Activated naive CD4-positive, alpha-beta T cell treated with anti-CD3 and anti-CD28 coated beads, Interleukin-2, amount 10 ng/mL, durations not matched to agents 7 days and 5 days (primary cell): ENCODE results near the gene RANBP17.

Experiments used
- CTCF ChIA-PET: fragments of 350-600 bp; sonication (Branson Sonifier 250); formaldehyde crosslinking; loops from one replicate; lab custom pipeline; 2021; ENCODE audit warnings: antibody characterized with exemption; lab: Charles Lee
- DNase-seq: peaks from one replicate; pipeline ENCODE4 v3.0.0-alpha.2; 2020
- H3K27ac Mint-ChIP-seq: one replicate; pipeline ENCODE4 v1.8.0; 2021; ENCODE audit warnings: mild to moderate bottlenecking, moderate library complexity, mixed read lengths
- H3K27me3 Mint-ChIP-seq: one replicate; pipeline ENCODE4 v1.8.0; 2021; ENCODE audit warnings: mild to moderate bottlenecking, mixed read lengths
- H3K36me3 Mint-ChIP-seq: one replicate; pipeline ENCODE4 v1.8.0; 2021; ENCODE audit warnings: mixed read lengths
- H3K4me1 Mint-ChIP-seq: one replicate; pipeline ENCODE4 v1.8.0; 2021; ENCODE audit warnings: mixed read lengths
- H3K4me3 Mint-ChIP-seq: one replicate; pipeline ENCODE4 v1.8.0; 2021; ENCODE audit warnings: mild to moderate bottlenecking, moderate library complexity, mixed read lengths
- H3K9me3 Mint-ChIP-seq: one replicate; pipeline ENCODE4 v1.8.0; 2021; ENCODE audit warnings: mixed read lengths

Gene RANBP17

GRCh38 chr5:171201310-171201709 is 339.5 kb downstream of the RANBP17 start:
- H3K4me3 Mint-ChIP-seq = no peak overlapping the region
- no peaks in the 10 kb centered on the region for H3K36me3 Mint-ChIP-seq
- no peaks in the 10 kb centered on the region for H3K4me1 Mint-ChIP-seq
- H3K27me3 Mint-ChIP-seq = peaks cover 4% of the 10 kb centered on the region
- CTCF ChIA-PET = no interaction called here
- H3K27ac Mint-ChIP-seq = no peak overlapping the region
- H3K9me3 Mint-ChIP-seq = no peaks in the 10 kb centered on the region
- no peak for DNase-seq

DNA sequence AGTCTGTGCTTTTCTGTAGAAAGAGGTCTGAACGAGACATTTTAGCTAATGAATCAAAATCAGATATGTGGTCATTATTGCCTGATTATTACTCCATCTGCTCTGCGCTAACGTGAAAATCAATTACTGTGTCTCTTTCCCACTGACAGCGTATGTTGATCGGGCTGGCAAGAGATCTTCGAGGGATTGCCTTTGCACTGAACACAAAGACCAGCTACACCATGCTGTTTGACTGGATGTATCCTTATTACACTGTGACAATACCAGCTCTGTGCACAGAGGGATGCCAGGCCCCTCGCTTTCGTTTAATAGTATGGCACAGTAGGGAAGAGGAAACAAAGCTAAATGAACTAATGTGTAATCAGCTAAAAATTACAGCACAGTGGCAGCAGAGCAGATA is 343.6 kb downstream of the RANBP17 start:
- CTCF ChIA-PET = interaction anchor here (0.7 to 1.9 kb wide), 5 partner anchors 10 to 139 kb away, joined by 3 to 6 read pairs (median 4); no protein-coding TSS in a partner anchor
- DNase-seq = no peak
- H3K4me3 Mint-ChIP-seq = no peak overlapping the region
- H3K27ac Mint-ChIP-seq = no peak overlapping the region
- H3K27me3 Mint-ChIP-seq = peaks cover 4% of the 10 kb centered on the region
- H3K36me3 Mint-ChIP-seq = no peaks in the 10 kb centered on the region
- H3K4me1 Mint-ChIP-seq = no peaks in the 10 kb centered on the region
- H3K9me3 Mint-ChIP-seq = no peaks in the 10 kb centered on the region

GRCh38 chr5:171207256-171207847 is 345.5 kb downstream of the RANBP17 start:
- Mint-ChIP-seq H3K27me3 (peaks cover 4% of the 10 kb centered on the region), H3K4me3 (no peak overlapping the region), H3K36me3 (no peaks in the 10 kb centered on the region), H3K27ac (no peak overlapping the region), H3K4me1 (no peaks in the 10 kb centered on the region), H3K9me3 (no peaks in the 10 kb centered on the region)
- CTCF ChIA-PET = interaction anchor here (0.7 to 4.2 kb wide), 16 partner anchors 9 to 182 kb away, joined by 3 to 36 read pairs (median 4); no protein-coding TSS in a partner anchor
- DNase-seq = no peak

GRCh38 chr5:171221916-171222315 is 360.1 kb downstream of the RANBP17 start:
- no peak overlapping the region for H3K27ac Mint-ChIP-seq
- CTCF ChIA-PET = interaction anchor here (0.8 kb wide), 1 partner anchor 17 kb away, joined by 3 read pairs; no protein-coding TSS in a partner anchor
- H3K9me3 Mint-ChIP-seq = no peaks in the 10 kb centered on the region
- H3K4me1 Mint-ChIP-seq = no peaks in the 10 kb centered on the region
- DNase-seq = no peak
- H3K36me3 Mint-ChIP-seq = no peaks in the 10 kb centered on the region
- H3K27me3 Mint-ChIP-seq = peaks cover 12% of the 10 kb centered on the region
- H3K4me3 Mint-ChIP-seq = no peak overlapping the region

- Mint-ChIP-seq H3K9me3 (no peaks in the 10 kb centered on the region), H3K27ac (no peak overlapping the region), H3K27me3 (peaks cover 12% of the 10 kb centered on the region), H3K4me3 (no peak overlapping the region), H3K36me3 (no peaks in the 10 kb centered on the region), H3K4me1 (no peaks in the 10 kb centered on the region)
- no peak for DNase-seq
- CTCF ChIA-PET = no interaction called here
Measured at GRCh38 chr5:171223927-171224326, 362.1 kb downstream of the RANBP17 start.

DNA sequence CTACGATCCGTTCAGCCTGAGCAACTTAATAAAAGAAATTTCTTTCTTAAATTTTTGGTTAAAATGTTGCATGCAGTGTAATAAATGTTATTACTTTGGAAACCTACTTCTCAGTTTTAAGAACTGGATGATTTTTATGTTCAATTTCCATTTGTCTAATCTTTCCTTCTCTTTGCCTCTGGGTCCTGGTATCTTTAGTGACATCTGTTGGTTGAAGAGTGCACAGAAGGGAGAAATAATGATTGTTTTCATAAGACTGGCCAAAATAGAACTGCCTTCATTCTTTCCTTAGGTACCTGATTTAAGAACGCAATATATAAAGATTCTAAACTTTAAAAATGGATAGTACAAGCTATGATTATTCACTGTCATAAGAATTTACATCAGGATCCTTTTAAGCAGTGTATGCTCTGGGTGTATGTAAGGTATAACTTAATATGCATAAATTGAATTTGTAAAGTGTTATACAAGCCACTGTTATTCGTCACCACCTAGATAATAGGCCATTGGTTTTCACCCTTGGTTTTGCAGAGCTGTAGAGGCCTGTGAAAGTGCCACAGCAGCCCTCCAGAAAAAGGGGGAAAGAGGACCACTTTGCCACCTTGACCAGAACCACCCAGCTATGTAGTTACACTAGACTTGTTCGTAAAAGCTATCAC is 364.4 kb downstream of the RANBP17 start:
- H3K4me1 Mint-ChIP-seq = no peaks in the 10 kb centered on the region
- H3K9me3 Mint-ChIP-seq = no peaks in the 10 kb centered on the region
- H3K4me3 Mint-ChIP-seq = no peak overlapping the region
- no peak for DNase-seq
- H3K27ac Mint-ChIP-seq = no peak overlapping the region
- H3K27me3 Mint-ChIP-seq = peaks cover 8% of the 10 kb centered on the region
- CTCF ChIA-PET = no interaction called here
- H3K36me3 Mint-ChIP-seq = no peaks in the 10 kb centered on the region

- CTCF ChIA-PET = no interaction called here
- no peaks in the 10 kb centered on the region for H3K9me3 Mint-ChIP-seq
- no peak overlapping the region for H3K4me3 Mint-ChIP-seq
- H3K27me3 Mint-ChIP-seq = peaks cover 8% of the 10 kb centered on the region
- H3K27ac Mint-ChIP-seq = no peak overlapping the region
- no peak for DNase-seq
- H3K36me3 Mint-ChIP-seq = no peaks in the 10 kb centered on the region
- H3K4me1 Mint-ChIP-seq = no peaks in the 10 kb centered on the region
Measured at GRCh38 chr5:171226864-171227263, 365.0 kb downstream of the RANBP17 start.

GRCh38 chr5:171236651-171237050 is 374.8 kb downstream of the RANBP17 start:
- DNase-seq = no peak
- no peak overlapping the region for H3K27ac Mint-ChIP-seq
- no peaks in the 10 kb centered on the region for H3K4me1 Mint-ChIP-seq
- peaks cover 4% of the 10 kb centered on the region for H3K27me3 Mint-ChIP-seq
- no peaks in the 10 kb centered on the region for H3K36me3 Mint-ChIP-seq
- no peak overlapping the region for H3K4me3 Mint-ChIP-seq
- no peaks in the 10 kb centered on the region for H3K9me3 Mint-ChIP-seq
- CTCF ChIA-PET = no interaction called here

GRCh38 chr5:171242521-171242920 is 380.7 kb downstream of the RANBP17 start:
- DNase-seq = no peak
- Mint-ChIP-seq H3K27me3 (peaks cover 7% of the 10 kb centered on the region), H3K4me1 (no peaks in the 10 kb centered on the region), H3K4me3 (no peak overlapping the region), H3K27ac (no peak overlapping the region), H3K36me3 (no peaks in the 10 kb centered on the region), H3K9me3 (no peaks in the 10 kb centered on the region)
- CTCF ChIA-PET = no interaction called here

DNA sequence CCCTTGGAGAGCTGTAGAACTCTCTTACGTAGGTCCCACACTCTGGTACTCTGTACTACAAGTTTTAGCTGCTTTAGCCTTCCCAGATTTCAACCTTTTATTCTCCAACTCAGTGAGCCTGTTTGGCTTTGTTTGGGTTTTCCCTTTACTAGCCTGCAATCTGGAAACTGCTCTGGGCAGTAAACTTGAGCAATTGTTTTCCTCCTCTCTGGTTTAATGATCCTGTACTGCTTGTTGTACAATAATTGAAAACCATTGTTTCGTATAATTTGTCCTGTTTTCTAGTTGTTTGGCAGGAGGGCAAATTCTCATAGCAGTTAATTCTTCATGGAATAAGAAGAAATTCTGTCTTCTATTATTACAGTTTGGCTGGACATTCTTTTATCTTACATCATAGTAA is 384.4 kb downstream of the RANBP17 start:
- no peak overlapping the region for H3K27ac Mint-ChIP-seq
- H3K4me3 Mint-ChIP-seq = no peak overlapping the region
- H3K36me3 Mint-ChIP-seq = no peaks in the 10 kb centered on the region
- CTCF ChIA-PET = no interaction called here
- peaks cover 3% of the 10 kb centered on the region for H3K27me3 Mint-ChIP-seq
- no peaks in the 10 kb centered on the region for H3K4me1 Mint-ChIP-seq
- no peak for DNase-seq
- peaks cover 12% of the 10 kb centered on the region for H3K9me3 Mint-ChIP-seq

DNA sequence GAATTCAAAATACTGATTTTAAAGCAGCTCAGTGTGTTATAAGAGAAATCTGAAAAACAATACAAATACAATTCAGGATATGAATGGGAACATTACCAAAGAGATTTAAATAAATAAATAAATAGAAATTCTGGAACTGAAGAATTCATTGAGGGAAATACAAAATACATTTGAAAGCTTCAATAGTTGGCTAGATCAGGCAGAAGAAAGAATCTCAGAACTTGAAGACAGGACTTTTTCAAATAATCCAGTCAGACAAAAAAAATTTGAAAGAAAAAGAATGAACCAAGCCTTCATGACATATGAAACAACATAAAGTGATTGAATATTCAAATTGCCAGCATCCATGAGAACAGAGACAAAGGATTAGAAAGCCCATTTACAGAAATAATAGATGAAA is 387.6 kb downstream of the RANBP17 start:
- H3K9me3 Mint-ChIP-seq = peaks cover 12% of the 10 kb centered on the region
- CTCF ChIA-PET = no interaction called here

GRCh38 chr5:171250738-171251137 is 388.9 kb downstream of the RANBP17 start:
- DNase-seq = no peak
- Mint-ChIP-seq H3K4me3 (no peak overlapping the region), H3K36me3 (no peaks in the 10 kb centered on the region), H3K27ac (no peak overlapping the region), H3K4me1 (no peaks in the 10 kb centered on the region), H3K9me3 (peaks cover 12% of the 10 kb centered on the region), H3K27me3 (no peaks in the 10 kb centered on the region)
- CTCF ChIA-PET = no interaction called here

More for the DNA sequence above, 387.6 kb downstream of the RANBP17 start:
- no peaks in the 10 kb centered on the region for H3K27me3 Mint-ChIP-seq
- no peak overlapping the region for H3K4me3 Mint-ChIP-seq
- no peaks in the 10 kb centered on the region for H3K36me3 Mint-ChIP-seq
- H3K27ac Mint-ChIP-seq = no peak overlapping the region
- H3K4me1 Mint-ChIP-seq = no peaks in the 10 kb centered on the region
- DNase-seq = no peak

DNA sequence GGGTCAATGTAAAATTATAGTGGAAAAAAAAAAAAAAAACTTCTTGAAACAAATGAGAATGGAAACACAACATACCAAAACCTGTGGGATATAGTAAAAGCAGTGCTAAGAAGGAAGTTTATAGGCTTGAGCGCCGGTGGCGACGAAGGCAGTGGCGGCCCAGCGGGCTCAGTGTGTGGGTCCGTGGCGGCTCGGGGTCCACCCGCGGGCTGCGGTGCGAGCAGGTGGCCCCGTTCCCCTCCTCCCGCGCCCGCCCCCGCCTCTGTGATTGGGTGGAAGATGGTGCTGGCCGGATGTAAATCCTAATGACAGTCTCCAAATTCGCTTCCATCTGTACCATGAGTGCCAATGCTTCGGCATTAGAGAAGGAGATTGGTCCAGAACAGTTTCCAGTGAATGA is 389.7 kb downstream of the RANBP17 start:
- H3K4me1 Mint-ChIP-seq = no peaks in the 10 kb centered on the region
- H3K36me3 Mint-ChIP-seq = no peaks in the 10 kb centered on the region
- no peaks in the 10 kb centered on the region for H3K27me3 Mint-ChIP-seq
- CTCF ChIA-PET = no interaction called here
- H3K4me3 Mint-ChIP-seq = no peak overlapping the region
- DNase-seq = no peak
- no peak overlapping the region for H3K27ac Mint-ChIP-seq
- H3K9me3 Mint-ChIP-seq = peaks cover 12% of the 10 kb centered on the region

DNA sequence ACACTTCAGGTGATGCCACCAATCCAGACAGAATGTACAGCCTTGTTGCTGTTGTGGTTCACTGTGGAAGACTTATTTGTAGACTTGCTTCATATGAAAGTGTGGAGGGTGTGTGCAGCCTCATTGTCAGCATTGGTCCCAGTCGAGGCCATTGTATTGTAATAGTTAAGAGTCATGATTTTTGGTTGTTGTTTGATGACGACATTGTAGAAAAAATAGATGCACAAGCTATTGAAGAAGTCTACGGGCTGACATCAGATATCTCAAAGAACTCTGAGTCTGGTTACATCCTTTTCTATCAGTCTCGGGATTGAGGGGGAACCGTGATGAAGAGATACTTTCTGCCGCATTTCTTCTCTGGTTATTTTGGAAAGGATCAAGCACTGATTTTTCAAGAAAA is 390.9 kb downstream of the RANBP17 start:
- Mint-ChIP-seq H3K27me3 (no peaks in the 10 kb centered on the region), H3K4me1 (no peaks in the 10 kb centered on the region), H3K9me3 (peaks cover 12% of the 10 kb centered on the region), H3K36me3 (no peaks in the 10 kb centered on the region), H3K4me3 (no peak overlapping the region), H3K27ac (no peak overlapping the region)
- DNase-seq = no peak
- CTCF ChIA-PET = no interaction called here

DNA sequence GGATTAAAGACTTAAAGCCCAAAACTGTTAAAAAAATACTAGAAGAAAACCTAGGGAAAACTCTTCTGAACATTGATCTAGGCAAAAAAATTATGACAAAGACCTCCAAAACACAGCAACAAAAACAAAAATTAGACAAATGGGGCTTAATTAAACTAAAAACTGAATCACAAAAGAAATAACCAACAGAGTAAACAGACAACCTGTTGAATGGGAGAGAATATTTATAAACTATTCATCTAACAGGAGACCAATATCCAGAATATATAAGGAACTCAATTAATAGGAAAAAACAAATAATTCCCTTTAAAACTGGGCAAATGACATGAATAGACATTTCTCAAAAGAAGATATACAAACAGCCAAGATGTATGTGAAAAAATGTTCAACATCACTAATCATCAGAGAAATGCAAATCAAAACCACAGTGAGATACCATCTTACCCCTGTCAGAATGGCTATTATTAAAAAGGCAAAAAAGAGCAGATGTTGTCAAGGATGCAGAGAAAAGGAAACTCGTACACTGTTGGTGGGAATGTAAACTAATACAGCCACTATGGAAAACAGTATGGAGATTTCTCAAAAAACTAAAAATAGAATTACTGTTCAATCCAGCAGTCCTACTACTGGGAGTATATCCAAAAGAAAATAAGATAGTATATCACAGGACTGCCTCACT is 397.1 kb downstream of the RANBP17 start:
- no peaks in the 10 kb centered on the region for H3K9me3 Mint-ChIP-seq

More for the DNA sequence above, 397.1 kb downstream of the RANBP17 start:
- Mint-ChIP-seq H3K4me3 (no peak overlapping the region), H3K27me3 (no peaks in the 10 kb centered on the region), H3K27ac (no peak overlapping the region), H3K4me1 (no peaks in the 10 kb centered on the region), H3K36me3 (no peaks in the 10 kb centered on the region)
- CTCF ChIA-PET = no interaction called here
- no peak for DNase-seq
